ENCODE data around the gene TGFBR3.

GRCh38 chr1:91870322-91870721 lies 15.6 kb downstream of the TGFBR3 start:
- TF ChIP-seq ZBTB21 (tag by site-specific recombination; IDR thresholded peaks at IDR 0.05) = no peak
- TF ChIP-seq ZSCAN23 (tag by site-specific recombination; IDR thresholded peaks at IDR 0.05) = no peak
- no peak for TF ChIP-seq ZNF274 (IDR thresholded peaks at IDR 0.05; ENCODE audit: low read length)
- TF ChIP-seq ZNF274 (tag by site-specific recombination; IDR thresholded peaks at IDR 0.05; ENCODE audit: borderline replicate concordance) = no peak
- TF ChIP-seq ZNF670 (tag by site-specific recombination; IDR thresholded peaks at IDR 0.05; ENCODE audit: low read depth) = no peak
- no peak for TF ChIP-seq ZNF24 (tag by site-specific recombination; IDR thresholded peaks at IDR 0.05)
- TF ChIP-seq SALL2 (tag by site-specific recombination; IDR thresholded peaks at IDR 0.05; ENCODE audit: borderline replicate concordance) = no peak
- TF ChIP-seq ZNF571 (tag by site-specific recombination; IDR thresholded peaks at IDR 0.05) = no peak
